ENCODE data around the gene CMA1.

CMA1 gene

DNA sequence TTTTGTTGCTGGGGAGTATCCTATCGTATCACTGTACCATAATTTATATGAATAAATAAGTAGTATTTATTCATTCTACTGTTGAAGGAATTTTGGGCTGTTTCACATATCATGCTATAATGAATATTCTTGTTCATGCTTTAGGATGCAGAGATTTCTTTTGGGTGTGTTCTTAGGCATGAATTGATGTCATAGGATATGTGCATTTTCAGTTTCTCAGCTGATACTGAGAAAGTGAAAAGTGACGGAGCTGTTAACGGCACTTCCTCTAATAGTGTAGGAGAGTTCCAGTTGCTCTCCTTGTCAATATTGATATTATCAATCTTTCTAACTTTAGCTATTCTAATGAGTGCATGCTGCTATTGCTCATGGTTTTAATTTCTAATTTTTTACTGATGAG lies 42.3 kb downstream of the CMA1 start:
- no peak for DNase-seq (ENCODE audit: low read depth in 3 of 3)

DNA sequence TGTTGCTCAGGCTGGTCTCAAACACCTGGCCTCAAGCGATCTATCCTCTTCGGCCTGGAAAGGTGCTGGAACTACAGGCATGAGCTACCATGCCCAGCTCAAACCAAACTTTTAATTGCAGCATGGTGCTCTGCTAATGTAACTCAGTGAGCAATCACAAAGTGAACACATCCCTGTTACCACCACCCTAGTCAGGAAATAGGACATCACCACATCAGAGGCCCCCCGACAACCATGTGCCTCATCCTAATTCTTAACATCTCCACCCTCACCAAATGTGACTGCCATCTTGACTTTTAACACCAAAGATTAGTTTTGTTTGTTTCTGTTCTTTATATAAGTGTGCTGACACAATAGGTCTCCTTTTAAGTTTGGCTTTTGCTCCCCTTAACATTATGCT lies 42.7 kb downstream of the CMA1 start:
- no peak for DNase-seq (ENCODE audit: low read depth in 3 of 3)

DNA sequence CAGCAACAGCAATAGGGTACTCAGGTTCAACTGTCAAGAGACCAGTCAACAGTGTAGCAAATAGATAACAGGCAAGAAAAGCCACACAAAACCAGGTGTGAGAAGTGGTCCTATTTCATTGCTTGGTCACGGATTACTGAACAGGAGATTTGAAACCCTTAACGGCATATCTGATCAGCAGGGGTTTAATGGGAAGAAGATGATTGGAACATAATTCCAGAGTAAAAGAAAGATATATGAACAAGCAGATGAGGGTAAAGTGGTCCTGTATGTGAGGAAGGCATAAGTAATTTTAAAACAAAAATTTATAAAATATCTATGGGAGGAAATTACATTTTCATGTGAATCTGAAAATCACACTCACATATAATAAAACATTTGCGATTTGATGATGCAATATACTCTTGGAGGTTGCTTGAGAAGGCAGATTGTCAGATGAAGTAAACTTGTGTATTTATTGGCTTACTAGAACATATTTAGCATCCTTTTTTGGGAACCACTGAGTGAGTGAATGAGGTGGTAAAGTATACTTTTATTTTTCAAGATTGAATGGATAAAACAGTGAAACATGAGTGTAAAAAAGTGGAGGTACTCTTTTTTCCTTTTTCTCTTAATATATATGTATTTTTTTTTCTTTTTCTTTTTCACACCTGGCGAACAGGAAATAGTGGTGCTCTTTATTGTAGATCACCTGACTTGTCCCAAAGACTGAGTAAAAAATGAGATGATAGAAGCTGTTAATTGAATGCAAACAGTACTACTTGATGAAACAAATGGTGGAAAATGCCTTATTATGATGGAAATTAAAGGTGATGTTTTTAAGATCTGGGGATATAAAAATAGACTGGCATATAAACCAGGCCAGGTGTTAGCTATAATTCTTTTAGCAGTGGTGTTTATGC lies 43.9 kb downstream of the CMA1 start:
- DNase-seq (ENCODE audit: low read depth in 3 of 3) = no peak

DNA sequence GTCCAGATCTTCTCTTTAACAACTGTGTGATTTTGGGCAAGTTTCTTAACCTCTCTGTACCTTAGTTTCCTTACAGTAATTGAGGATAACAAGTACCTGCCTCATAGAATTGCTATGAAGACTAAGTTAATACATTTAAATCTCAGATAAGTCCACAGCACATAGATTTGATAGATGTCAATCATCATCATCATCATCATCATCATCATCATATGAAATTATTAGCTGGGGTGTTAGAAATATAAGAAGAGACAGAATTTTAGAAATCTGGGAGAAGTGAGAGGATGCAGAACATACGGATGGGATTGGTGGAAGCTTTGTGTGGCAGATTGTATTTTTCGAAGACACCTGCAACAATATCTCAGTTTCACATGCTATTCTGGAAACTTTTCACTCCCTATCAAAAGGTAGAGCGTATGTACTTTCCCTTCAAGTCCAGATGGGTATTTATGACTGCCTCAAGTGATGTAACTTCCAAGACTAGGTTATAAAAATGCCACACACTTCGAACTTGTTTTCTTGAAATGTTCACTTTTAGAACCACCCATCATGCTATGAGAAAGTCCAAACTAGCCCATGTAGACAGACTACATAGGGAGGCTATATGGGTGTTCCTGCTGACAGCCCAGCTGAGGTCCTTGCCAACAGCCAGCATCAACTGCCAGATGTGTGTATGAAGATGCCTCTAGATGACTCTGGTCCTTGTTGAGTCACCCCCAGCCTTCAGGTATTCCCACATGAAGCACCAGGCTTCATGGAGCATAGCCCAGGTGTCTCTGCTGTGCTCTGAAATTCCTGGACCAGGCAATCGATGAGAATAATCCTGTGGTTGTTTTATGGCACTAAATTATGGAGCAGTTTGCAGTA lies 44.8 kb downstream of the CMA1 start:
- no peak for DNase-seq (ENCODE audit: low read depth in 3 of 3)

GRCh38 chr14:24461336-24461735 lies 46.7 kb downstream of the CMA1 start:
- no peak for DNase-seq (ENCODE audit: low read depth in 3 of 3)

DNA sequence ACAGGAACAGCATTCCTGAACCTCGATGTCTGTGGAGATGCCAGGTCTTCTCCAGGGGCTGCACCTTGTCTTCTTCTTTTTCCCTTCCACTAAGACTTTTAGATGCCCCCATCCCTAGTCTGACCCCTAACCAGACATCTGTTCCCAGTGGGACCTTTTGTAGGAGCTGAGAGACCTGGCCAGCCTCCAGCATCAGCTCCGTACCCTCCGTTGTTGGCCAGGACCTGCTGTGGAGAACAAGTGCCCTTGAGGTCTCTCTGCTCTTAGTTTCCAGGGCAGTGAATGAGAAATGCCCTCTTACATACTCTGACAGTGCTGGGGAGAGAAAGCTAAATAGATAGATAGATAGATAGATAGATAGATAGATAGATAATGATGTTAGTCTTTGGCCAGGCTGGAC lies 48.7 kb downstream of the CMA1 start:
- DNase-seq (ENCODE audit: low read depth in 3 of 3) = no peak

DNA sequence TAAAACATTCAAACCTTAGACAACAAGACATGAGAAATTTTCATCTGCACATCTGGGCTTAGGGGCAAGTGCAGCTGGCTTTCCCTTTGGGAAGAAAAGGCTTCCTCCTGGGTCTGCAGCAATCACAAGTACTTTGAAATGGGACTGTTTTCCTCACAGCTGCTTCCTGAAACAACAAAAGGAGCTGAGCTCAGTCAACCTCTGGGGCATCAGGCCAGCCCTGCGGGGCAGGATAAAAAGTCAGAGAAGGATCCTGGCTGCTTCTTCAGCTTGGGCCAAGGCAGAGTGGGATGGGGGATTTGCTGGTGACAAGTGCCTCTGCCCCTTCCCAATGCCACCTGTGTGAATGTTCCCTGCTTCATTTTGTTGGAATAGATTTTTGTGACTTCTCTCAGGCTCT lies 49.3 kb downstream of the CMA1 start:
- no peak for DNase-seq (ENCODE audit: low read depth in 3 of 3)

DNA sequence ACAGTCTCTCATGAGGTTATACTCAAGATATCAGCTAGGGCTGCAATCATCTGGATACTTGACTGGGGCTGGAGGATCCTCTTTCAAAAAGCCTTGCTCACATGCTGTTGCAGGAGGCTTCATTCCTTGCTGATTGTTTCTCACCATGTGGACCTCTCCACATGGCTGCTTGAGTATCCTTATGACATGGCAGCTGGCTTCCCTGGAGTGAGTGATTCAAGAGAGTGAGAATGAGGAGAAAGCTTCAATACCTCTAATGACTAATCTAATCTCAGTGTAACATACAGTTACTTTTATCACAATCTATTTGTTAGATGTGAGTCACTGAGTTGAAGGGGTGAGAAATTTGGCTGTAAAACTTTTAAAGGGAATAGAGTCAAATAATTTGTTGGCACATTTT lies 51.1 kb downstream of the CMA1 start:
- DNase-seq (ENCODE audit: low read depth in 3 of 3) = no peak

Measured in stimulated activated CD4-positive, alpha-beta T cell treated with anti-CD3 and anti-CD28 coated beads, TNF-alpha, amount 100 ng/mL, for 4 hours (primary cell).